Thymus (tissue), 11 donors: ENCODE results near the gene HLA-DMA. TPM values are rescaled to one million over a fixed set of nuclear protein-coding genes. Genes with fewer than 3 reads are reported as not detected.

Experiments used
- DNase-seq, 9 donors: peaks; one replicate each; pipeline ENCODE4 v3.0.0-alpha.2; 2013; ENCODE audit warnings: low spot score in 9 of 9, low read depth in 6 of 9, missing footprints in 1 of 9
- H3K27ac ChIP-seq, 2 donors: one replicate each; pipeline ENCODE4 v1.5.1; 2013; ENCODE audit warnings: control low read depth in 1 of 2, low read depth in 1 of 2, low read length in 1 of 2, mild to moderate bottlenecking in 1 of 2, moderate library complexity in 1 of 2
- H3K27me3 ChIP-seq, 2 donors: one replicate each; pipeline ENCODE4 v1.5.1; 2013; ENCODE audit warnings: low read length in 1 of 2; ENCODE audit not compliant: control insufficient read depth in 2 of 2, insufficient read depth in 1 of 2
- H3K36me3 ChIP-seq, 2 donors: one replicate each; pipeline ENCODE4 v1.5.1; 2013; ENCODE audit warnings: low read length in 1 of 2, mild to moderate bottlenecking in 1 of 2, moderate library complexity in 1 of 2; ENCODE audit not compliant: control insufficient read depth in 2 of 2, insufficient read depth in 2 of 2
- H3K4me1 ChIP-seq, 2 donors: one replicate each; pipeline ENCODE4 v1.5.1; 2013; ENCODE audit warnings: low read length in 2 of 2; ENCODE audit not compliant: control insufficient read depth in 2 of 2, insufficient read depth in 2 of 2
- H3K4me3 ChIP-seq, 2 donors: one replicate each; pipeline ENCODE4 v1.5.1; 2013; ENCODE audit warnings: low read length in 2 of 2, control low read depth in 1 of 2, mild to moderate bottlenecking in 1 of 2
- H3K9me3 ChIP-seq, 2 donors: one replicate each; pipeline ENCODE4 v1.5.1; 2013; ENCODE audit warnings: low read length in 1 of 2, mild to moderate bottlenecking in 1 of 2; ENCODE audit not compliant: control insufficient read depth in 2 of 2, insufficient read depth in 1 of 2
- WGBS: extraction: QIAGEN DNeasy Blood & Tissue Kit; methylation state at CpG from one replicate; pipeline ENCODE4 v1.1.7; 2013; 5-methylcytosine and 5-hydroxymethylcytosine counted together
- polyA plus RNA-seq: library from polyadenylated mRNA; stranded (reverse); fragments of 200-250 nt; gene quantifications from one replicate; pipeline ENCODE4 v1.2.3, GENCODE V29; 2013
- total RNA-seq: library from RNA; stranded (reverse); fragments of 120-200 nt; gene quantifications from one replicate; pipeline ENCODE4 v1.2.4, GENCODE V29; 2013
- donor health status: healthy.

HLA-DMA gene
- total and polyA plus RNA-seq, 2 donors: 85.0 to 161 TPM

- Histone ChIP-seq H3K9me3 (no peaks in the 10 kb centered on the region), H3K27ac (no peak overlapping the region), H3K4me3 (no peak overlapping the region), H3K4me1 (peaks cover 5 to 17% of the 10 kb centered on the region in 2 donors), H3K36me3 (peaks cover 0 to 2% of the 10 kb centered on the region in 2 donors), H3K27me3 (no peaks in the 10 kb centered on the region)
- DNase-seq: no peak
- WGBS: 96% methylated on average over 5 of the region's 5 CpGs
Measured at GRCh38 chr6:32964776-32965175, 11.9 kb upstream of the HLA-DMA start.

GRCh38 chr6:32963866-32964265, 11.0 kb upstream of the HLA-DMA start:
- 92% methylated on average over 1 of the region's 1 CpG for WGBS
- H3K36me3 ChIP-seq: peaks cover 0 to 2% of the 10 kb centered on the region in 2 donors
- peaks cover 5 to 17% of the 10 kb centered on the region in 2 donors for H3K4me1 ChIP-seq
- DNase-seq: no peak
- no peak overlapping the region for H3K4me3 ChIP-seq
- H3K9me3 ChIP-seq: no peaks in the 10 kb centered on the region
- H3K27ac ChIP-seq: no peak overlapping the region
- no peaks in the 10 kb centered on the region for H3K27me3 ChIP-seq

- WGBS: 43% methylated on average over 1 of the region's 1 CpG
- H3K27ac ChIP-seq: no peak overlapping the region
Measured at GRCh38 chr6:32962213-32962826, 9.4 kb upstream of the HLA-DMA start.

GRCh38 chr6:32960563-32960962, 7.7 kb upstream of the HLA-DMA start:
- H3K4me1 ChIP-seq: peaks cover 0 to 3% of the 10 kb centered on the region in 2 donors
- WGBS: 99% methylated on average over 5 of the region's 5 CpGs
- DNase-seq: no peak

More at GRCh38 chr6:32962213-32962826, 9.4 kb upstream of the HLA-DMA start:
- H3K4me1 ChIP-seq: peaks cover 5 to 14% of the 10 kb centered on the region in 2 donors
- DNase-seq: no peak
- H3K9me3 ChIP-seq: no peaks in the 10 kb centered on the region
- H3K36me3 ChIP-seq: peaks cover 0 to 2% of the 10 kb centered on the region in 2 donors
- H3K27me3 ChIP-seq: no peaks in the 10 kb centered on the region
- no peak overlapping the region for H3K4me3 ChIP-seq

GRCh38 chr6:32956176-32956575, 3.3 kb upstream of the HLA-DMA start:
- H3K4me1 ChIP-seq: peaks cover 6 to 20% of the 10 kb centered on the region in 2 donors
- no peak overlapping the region for H3K27ac ChIP-seq
- no peaks in the 10 kb centered on the region for H3K27me3 ChIP-seq
- H3K9me3 ChIP-seq: no peaks in the 10 kb centered on the region
- DNase-seq: no peak
- peaks cover 0 to 2% of the 10 kb centered on the region in 2 donors for H3K36me3 ChIP-seq
- 97% methylated on average over 2 of the region's 2 CpGs for WGBS
- H3K4me3 ChIP-seq: no peak overlapping the region

More at GRCh38 chr6:32960563-32960962, 7.7 kb upstream of the HLA-DMA start:
- H3K36me3 ChIP-seq: peaks cover 0 to 2% of the 10 kb centered on the region in 2 donors
- H3K27ac ChIP-seq: no peak overlapping the region
- H3K27me3 ChIP-seq: no peaks in the 10 kb centered on the region
- no peak overlapping the region for H3K4me3 ChIP-seq
- no peaks in the 10 kb centered on the region for H3K9me3 ChIP-seq

GRCh38 chr6:32954986-32955802, 2.3 kb upstream of the HLA-DMA start:
- DNase-seq: peak in 5 of 9 donors; percentile 43 to 82 (median 55)
- peaks cover 6 to 20% of the 10 kb centered on the region in 2 donors for H3K4me1 ChIP-seq
- WGBS: 44% methylated on average over 3 of the region's 3 CpGs

GRCh38 chr6:32954267-32954666, 1.4 kb upstream of the HLA-DMA start:
- no peaks in the 10 kb centered on the region for H3K27me3 ChIP-seq
- H3K27ac ChIP-seq: peak overlapping the region in 1 of 2 donors; percentile 25
- no peak overlapping the region for H3K4me3 ChIP-seq
- 95% methylated on average over 4 of the region's 4 CpGs for WGBS
- no peak for DNase-seq
- no peaks in the 10 kb centered on the region for H3K9me3 ChIP-seq
- peaks cover 6 to 28% of the 10 kb centered on the region in 2 donors for H3K4me1 ChIP-seq
- no peaks in the 10 kb centered on the region for H3K36me3 ChIP-seq

More at GRCh38 chr6:32954986-32955802, 2.3 kb upstream of the HLA-DMA start:
- H3K27ac ChIP-seq: peak overlapping the region in 1 of 2 donors; percentile 48
- no peak overlapping the region for H3K4me3 ChIP-seq
- H3K27me3 ChIP-seq: no peaks in the 10 kb centered on the region
- peaks cover 0 to 2% of the 10 kb centered on the region in 2 donors for H3K36me3 ChIP-seq
- no peaks in the 10 kb centered on the region for H3K9me3 ChIP-seq

- Histone ChIP-seq H3K4me3 (no peak overlapping the region), H3K36me3 (no peaks in the 10 kb centered on the region), H3K27ac (no peak overlapping the region), H3K9me3 (no peaks in the 10 kb centered on the region), H3K27me3 (no peaks in the 10 kb centered on the region), H3K4me1 (peaks cover 6 to 31% of the 10 kb centered on the region in 2 donors)
- no peak for DNase-seq
- WGBS: 90% methylated on average over 4 of the region's 4 CpGs
Measured at GRCh38 chr6:32953775-32954174, 878 bp upstream of the HLA-DMA start.

GRCh38 chr6:32950449-32950848, 2.4 kb downstream of the HLA-DMA start:
- Histone ChIP-seq H3K27ac (no peak overlapping the region), H3K9me3 (no peaks in the 10 kb centered on the region), H3K4me1 (peaks cover 6 to 27% of the 10 kb centered on the region in 2 donors), H3K27me3 (no peaks in the 10 kb centered on the region), H3K4me3 (no peak overlapping the region), H3K36me3 (no peaks in the 10 kb centered on the region)
- no peak for DNase-seq
- 97% methylated on average over 8 of the region's 8 CpGs for WGBS
